ENCODE measurements around the gene SOWAHA.
"Not testable (repeated sequence)": the region's sequence is repeated elsewhere in the genome, so short reads cannot be mapped to it uniquely, and the experiment has no call there.

Gene SOWAHA

GRCh38 chr5:132778129-132778528 is 35.0 kb upstream of the SOWAHA start:
- no peak for DNase-seq (ENCODE audit: low read depth)

GRCh38 chr5:132778856-132779255 is 34.2 kb upstream of the SOWAHA start:
- DNase-seq (ENCODE audit: low read depth) = no peak

- DNase-seq (ENCODE audit: low read depth) = no peak
Observed at GRCh38 chr5:132779961-132780360, 33.1 kb upstream of the SOWAHA start.

- DNase-seq (ENCODE audit: low read depth) = no peak
Observed at GRCh38 chr5:132780577-132780976, 32.5 kb upstream of the SOWAHA start.

- no peak for DNase-seq (ENCODE audit: low read depth)
Observed at GRCh38 chr5:132781029-132781428, 32.1 kb upstream of the SOWAHA start.

- DNase-seq (ENCODE audit: low read depth) = peak; percentile 71
Observed at GRCh38 chr5:132782101-132782500, 31.0 kb upstream of the SOWAHA start.

GRCh38 chr5:132785365-132785764 is 27.7 kb upstream of the SOWAHA start:
- no peak for DNase-seq (ENCODE audit: low read depth)

- DNase-seq (ENCODE audit: low read depth) = no peak
Observed at GRCh38 chr5:132785864-132786263, 27.2 kb upstream of the SOWAHA start.

GRCh38 chr5:132787076-132787475 is 26.0 kb upstream of the SOWAHA start:
- DNase-seq (ENCODE audit: low read depth) = peak; percentile 57

- no peak for DNase-seq (ENCODE audit: low read depth)
Observed at GRCh38 chr5:132788508-132788907, 24.6 kb upstream of the SOWAHA start.

GRCh38 chr5:132788990-132789886 is 23.9 kb upstream of the SOWAHA start:
- no peak for DNase-seq (ENCODE audit: low read depth)

GRCh38 chr5:132790201-132790865 is 22.8 kb upstream of the SOWAHA start:
- no peak for DNase-seq (ENCODE audit: low read depth)

GRCh38 chr5:132791026-132791425 is 22.1 kb upstream of the SOWAHA start:
- DNase-seq (ENCODE audit: low read depth) = no peak

GRCh38 chr5:132797651-132798050 is 15.5 kb upstream of the SOWAHA start:
- DNase-seq (ENCODE audit: low read depth) = no peak

- no peak for DNase-seq (ENCODE audit: low read depth)
Observed at GRCh38 chr5:132799392-132799791, 13.7 kb upstream of the SOWAHA start.

- no peak for DNase-seq (ENCODE audit: low read depth)
Observed at GRCh38 chr5:132800545-132800944, 12.6 kb upstream of the SOWAHA start.

GRCh38 chr5:132802044-132802684 is 10.9 kb upstream of the SOWAHA start:
- no peak for DNase-seq (ENCODE audit: low read depth)

GRCh38 chr5:132802685-132803066 is 10.4 kb upstream of the SOWAHA start:
- DNase-seq (ENCODE audit: low read depth) = not testable (repeated sequence)

GRCh38 chr5:132804219-132804618 is 8.9 kb upstream of the SOWAHA start:
- not testable (repeated sequence) for DNase-seq (ENCODE audit: low read depth)

GRCh38 chr5:132805872-132806271 is 7.2 kb upstream of the SOWAHA start:
- not testable (repeated sequence) for DNase-seq (ENCODE audit: low read depth)

- DNase-seq (ENCODE audit: low read depth) = not testable (repeated sequence)
Observed at GRCh38 chr5:132806804-132807162, 6.3 kb upstream of the SOWAHA start.

GRCh38 chr5:132807163-132807838 is 5.8 kb upstream of the SOWAHA start:
- no peak for DNase-seq (ENCODE audit: low read depth)

All from iris pigment epithelial cell (primary cell).